ENCODE results near the gene ZNF385B. TPM values are rescaled to one million over a fixed set of nuclear protein-coding genes. Genes with fewer than 3 reads are reported as not detected.

ZNF385B gene
- total RNA-seq, 4 donors from 2014 or later: 2.2 to 5.0 (median 4.0) TPM

DNA sequence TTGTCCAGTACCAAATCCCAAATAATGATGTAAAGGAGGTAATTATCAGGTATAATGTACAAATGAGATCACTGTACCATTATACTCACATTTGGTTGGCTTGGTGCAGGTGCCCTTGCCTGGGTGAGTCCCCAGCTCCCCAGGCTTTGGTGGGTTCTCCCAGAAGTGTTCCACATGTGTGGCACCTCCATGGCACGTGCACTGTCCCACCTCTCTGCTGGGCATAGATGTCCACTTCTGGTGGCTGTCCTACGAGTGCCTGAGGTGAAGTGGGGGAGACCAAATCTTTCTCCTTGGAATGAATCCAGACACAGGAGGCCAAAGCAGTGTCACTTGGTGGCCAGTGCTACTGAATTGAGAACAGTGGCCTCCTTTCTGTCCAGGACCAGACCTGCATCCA lies 434.3 kb downstream of the ZNF385B start:
- no peak overlapping the region for H3K4me3 ChIP-seq
- TF ChIP-seq POLR2A (IDR thresholded peaks at IDR 0.05; ENCODE audit: low read depth) (no peak), EP300 (IDR thresholded peaks at IDR 0.05) (no peak), POLR2AphosphoS5 (IDR thresholded peaks at IDR 0.05) (no peak)
- TF ChIP-seq, protein P1, sequence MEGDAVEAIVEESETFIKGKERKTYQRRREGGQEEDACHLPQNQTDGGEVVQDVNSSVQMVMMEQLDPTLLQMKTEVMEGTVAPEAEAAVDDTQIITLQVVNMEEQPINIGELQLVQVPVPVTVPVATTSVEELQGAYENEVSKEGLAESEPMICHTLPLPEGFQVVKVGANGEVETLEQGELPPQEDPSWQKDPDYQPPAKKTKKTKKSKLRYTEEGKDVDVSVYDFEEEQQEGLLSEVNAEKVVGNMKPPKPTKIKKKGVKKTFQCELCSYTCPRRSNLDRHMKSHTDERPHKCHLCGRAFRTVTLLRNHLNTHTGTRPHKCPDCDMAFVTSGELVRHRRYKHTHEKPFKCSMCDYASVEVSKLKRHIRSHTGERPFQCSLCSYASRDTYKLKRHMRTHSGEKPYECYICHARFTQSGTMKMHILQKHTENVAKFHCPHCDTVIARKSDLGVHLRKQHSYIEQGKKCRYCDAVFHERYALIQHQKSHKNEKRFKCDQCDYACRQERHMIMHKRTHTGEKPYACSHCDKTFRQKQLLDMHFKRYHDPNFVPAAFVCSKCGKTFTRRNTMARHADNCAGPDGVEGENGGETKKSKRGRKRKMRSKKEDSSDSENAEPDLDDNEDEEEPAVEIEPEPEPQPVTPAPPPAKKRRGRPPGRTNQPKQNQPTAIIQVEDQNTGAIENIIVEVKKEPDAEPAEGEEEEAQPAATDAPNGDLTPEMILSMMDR (IDR thresholded peaks at IDR 0.05): no peak
- peaks cover 0 to 13% (median 3%) of the 10 kb centered on the region in 4 donors for H3K4me1 ChIP-seq
- H3K27ac ChIP-seq (replicated peaks in 1 of 4): no peak overlapping the region
- intact Hi-C loops (cut with DNase I): no loop called here
- no peak for DNase-seq (ENCODE audit: extremely low spot score)
- no peaks in the 10 kb centered on the region for H3K36me3 ChIP-seq
- H3K27me3 ChIP-seq: no peaks in the 10 kb centered on the region
- no peaks in the 10 kb centered on the region for H3K9me3 ChIP-seq
- 82% methylated on average over 2 of the region's 2 CpGs for WGBS

- TF ChIP-seq POLR2AphosphoS5 (IDR thresholded peaks at IDR 0.05): no peak
- TF ChIP-seq, protein P1 (IDR thresholded peaks at IDR 0.05): no peak
- TF ChIP-seq POLR2A (IDR thresholded peaks at IDR 0.05; ENCODE audit: low read depth): no peak
- TF ChIP-seq EP300 (IDR thresholded peaks at IDR 0.05): no peak
- Histone ChIP-seq H3K27me3 (no peaks in the 10 kb centered on the region), H3K4me1 (peaks cover 0 to 13% (median 3%) of the 10 kb centered on the region in 4 donors), H3K36me3 (no peaks in the 10 kb centered on the region), H3K4me3 (no peak overlapping the region), H3K9me3 (no peaks in the 10 kb centered on the region), H3K27ac (replicated peaks in 1 of 4) (no peak overlapping the region)
- WGBS: 92% methylated on average over 3 of the region's 3 CpGs
- intact Hi-C loops (cut with DNase I): no loop called here
- DNase-seq (ENCODE audit: extremely low spot score): no peak
These were observed 436.8 kb downstream of the ZNF385B start for GRCh38 chr2:179424571-179424970.

DNA sequence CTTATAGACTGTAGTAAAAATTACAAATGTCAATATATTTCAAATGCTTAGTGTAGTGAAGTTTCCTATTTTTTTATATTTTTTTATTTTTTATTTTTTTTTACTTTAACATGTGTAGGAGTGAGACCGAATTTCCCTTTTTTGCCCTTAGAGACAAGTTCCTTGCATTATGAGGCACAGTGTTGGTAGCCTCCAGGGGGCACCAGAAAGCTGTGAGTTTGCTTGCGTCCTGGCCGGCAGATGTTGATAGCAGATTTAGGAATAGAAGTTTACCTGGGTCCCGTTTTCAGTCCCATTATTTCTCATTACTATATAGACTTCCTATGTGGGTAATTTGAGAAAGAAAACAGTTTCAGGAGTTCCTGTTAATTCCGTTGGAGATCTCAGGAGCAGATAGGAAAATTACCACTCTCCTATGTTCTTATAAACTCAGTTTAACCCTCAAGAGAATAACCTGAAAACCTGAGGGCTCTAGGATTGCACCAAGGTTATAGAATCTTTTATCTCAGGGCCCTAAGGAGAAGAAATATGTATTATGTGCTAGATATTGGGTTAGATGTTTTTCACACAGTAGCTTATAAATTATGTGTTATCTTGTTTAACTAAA lies 439.3 kb downstream of the ZNF385B start:
- intact Hi-C loops (cut with DNase I): loop anchor here (2.0 kb wide), 1 partner anchor 329 kb away; no protein-coding TSS in a partner anchor
- Histone ChIP-seq H3K27me3 (no peaks in the 10 kb centered on the region), H3K27ac (replicated peaks in 1 of 4) (no peak overlapping the region), H3K9me3 (no peaks in the 10 kb centered on the region), H3K4me1 (peaks cover 0 to 9% (median 3%) of the 10 kb centered on the region in 4 donors), H3K4me3 (no peak overlapping the region), H3K36me3 (no peaks in the 10 kb centered on the region)
- DNase-seq (ENCODE audit: extremely low spot score): peak; percentile 93
- TF ChIP-seq POLR2AphosphoS5 (IDR thresholded peaks at IDR 0.05): no peak
- TF ChIP-seq, protein P1 (IDR thresholded peaks at IDR 0.05): peak; percentile 75 to 77 (median 75)
- 4% methylated on average over 5 of the region's 5 CpGs for WGBS

DNA sequence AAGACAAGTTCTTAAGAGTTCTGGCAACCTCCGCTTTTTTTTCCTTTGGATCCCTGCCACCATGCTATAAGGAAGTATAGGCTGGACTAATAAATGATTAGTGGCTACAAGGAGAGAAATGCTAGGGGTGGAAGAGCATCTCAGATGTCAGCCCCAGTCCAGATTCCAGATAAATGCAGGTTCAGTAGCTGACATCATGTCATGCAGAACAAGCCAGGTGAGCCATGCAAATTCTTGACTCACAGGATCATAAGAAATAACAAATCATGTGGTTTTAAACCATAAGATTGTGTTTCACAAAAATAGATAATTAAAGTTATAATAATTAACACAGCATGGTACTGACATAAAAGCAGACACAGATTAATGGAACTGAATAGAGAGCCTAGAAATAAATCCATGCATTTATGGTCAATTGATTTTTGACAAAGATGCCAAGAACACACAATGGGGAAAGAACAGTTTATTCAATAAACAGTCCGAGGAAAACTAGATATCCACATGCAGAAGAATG lies 443.9 kb downstream of the ZNF385B start:
- H3K36me3 ChIP-seq: no peaks in the 10 kb centered on the region
- no peaks in the 10 kb centered on the region for H3K27me3 ChIP-seq
- TF ChIP-seq POLR2AphosphoS5 (IDR thresholded peaks at IDR 0.05) (no peak), EP300 (IDR thresholded peaks at IDR 0.05) (no peak), POLR2A (IDR thresholded peaks at IDR 0.05; ENCODE audit: low read depth) (no peak)
- TF ChIP-seq, protein P1 (IDR thresholded peaks at IDR 0.05): no peak
- H3K9me3 ChIP-seq: no peaks in the 10 kb centered on the region
- no peak overlapping the region for H3K27ac ChIP-seq (replicated peaks in 1 of 4)
- 60% methylated on average over 2 of the region's 2 CpGs for WGBS
- H3K4me1 ChIP-seq: peaks cover 0 to 4% (median 3%) of the 10 kb centered on the region in 4 donors
- DNase-seq (ENCODE audit: extremely low spot score): no peak
- no peak overlapping the region for H3K4me3 ChIP-seq
- intact Hi-C loops (cut with DNase I): loop anchor here (10.0 kb wide), 1 partner anchor 193 kb away; no protein-coding TSS in a partner anchor

Measured in esophagus muscularis mucosa (tissue), 4 donors.